ENCODE measurements around the gene SAC3D1. TPM values are rescaled to one million over a fixed set of nuclear protein-coding genes. Genes with fewer than 3 reads are reported as not detected.

The SAC3D1 gene
- total RNA-seq, 3 donors from 2014 or later = 8.5 to 13.1 (median 11.8) TPM

DNA sequence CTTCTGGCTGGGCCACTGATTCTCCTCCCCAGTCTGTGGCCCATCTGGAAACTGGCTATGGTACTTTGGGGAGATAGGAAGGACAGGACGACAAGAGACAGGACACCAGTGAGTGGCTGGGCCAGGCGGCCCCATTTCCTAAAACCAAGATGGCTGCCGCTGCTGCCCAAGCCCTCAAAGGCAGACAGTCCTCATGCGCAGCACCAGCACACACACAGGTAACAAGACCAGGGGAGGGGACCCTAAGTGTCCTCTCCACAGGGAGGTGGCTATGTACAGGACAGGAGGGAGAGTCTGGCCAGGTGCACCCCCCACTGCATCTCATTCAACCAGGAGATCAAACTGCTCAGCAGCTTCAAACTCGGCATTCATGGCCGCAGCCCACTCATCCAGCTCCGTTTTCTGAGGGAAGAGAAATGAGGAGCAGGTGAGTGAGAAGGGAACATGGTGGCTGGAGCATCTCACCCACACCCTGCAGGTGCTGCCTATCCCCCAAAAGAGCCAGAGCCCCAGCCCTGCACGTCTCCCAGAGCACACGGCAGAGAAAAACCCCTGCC lies 37.9 kb downstream of the SAC3D1 start:
- Histone ChIP-seq H3K36me3 (ENCODE audit: low read depth) (no peaks in the 10 kb centered on the region), H3K4me3 (no peak overlapping the region), H3K9me3 (no peaks in the 10 kb centered on the region), H3K4me1 (ENCODE audit: low read depth) (peaks cover 11% of the 10 kb centered on the region)
- DNase-seq = peak in 1 of 3 donors; percentile 39
- no peak for ATAC-seq
- intact Hi-C loops (cut with DNase I, micrococcal nuclease) = no loop called here
- TF ChIP-seq CTCF (IDR thresholded peaks at IDR 0.05) = no peak

- Histone ChIP-seq H3K4me3 (peak overlapping the region; percentile 54), H3K4me1 (ENCODE audit: low read depth) (peaks cover 18% of the 10 kb centered on the region), H3K36me3 (ENCODE audit: low read depth) (peaks cover 11% of the 10 kb centered on the region), H3K9me3 (no peaks in the 10 kb centered on the region)
- no peak for DNase-seq
- intact Hi-C loops (cut with DNase I, micrococcal nuclease) = no loop called here
- no peak for ATAC-seq
- no peak for TF ChIP-seq CTCF (IDR thresholded peaks at IDR 0.05)
These were observed 42.3 kb downstream of the SAC3D1 start for GRCh38 chr11:65083134-65083833.

GRCh38 chr11:65083834-65084597 lies 43.0 kb downstream of the SAC3D1 start, which contains the start of the genes CDCA5 and ZFPL1:
TSS of gene CDCA5 (minus strand) at chr11:65084040. CDS start at chr11:65083978, 62 bp downstream.
TSS of gene ZFPL1 (plus strand) at chr11:65084222. CDS start at chr11:65084699, 477 bp downstream.
- intact Hi-C loops (cut with DNase I, micrococcal nuclease) = no loop called here
- ATAC-seq (peak; percentile 99), DNase-seq (peak; percentile 96 to 97 (median 97))
- Histone ChIP-seq H3K4me3 (peak within 1 kb of the TSS; percentile 54), H3K4me1 (ENCODE audit: low read depth) (peaks cover 16% of the 10 kb centered on the region), H3K9me3 (no peaks in the 10 kb centered on the region), H3K36me3 (ENCODE audit: low read depth) (peaks cover 11% of the 10 kb centered on the region)
- TF ChIP-seq CTCF (IDR thresholded peaks at IDR 0.05) = no peak

GRCh38 chr11:65084598-65085375 lies 43.8 kb downstream of the SAC3D1 start:
- intact Hi-C loops (cut with DNase I, micrococcal nuclease) = no loop called here
- Histone ChIP-seq H3K4me3 (peak overlapping the region; percentile 54), H3K9me3 (no peaks in the 10 kb centered on the region), H3K36me3 (ENCODE audit: low read depth) (peaks cover 11% of the 10 kb centered on the region), H3K4me1 (ENCODE audit: low read depth) (peaks cover 16% of the 10 kb centered on the region)
- no peak for DNase-seq
- ATAC-seq = peak; percentile 4
- TF ChIP-seq CTCF (IDR thresholded peaks at IDR 0.05) = no peak

GRCh38 chr11:65085446-65085845 lies 44.4 kb downstream of the SAC3D1 start:
- Histone ChIP-seq H3K4me3 (no peak overlapping the region), H3K36me3 (ENCODE audit: low read depth) (peaks cover 11% of the 10 kb centered on the region), H3K9me3 (no peaks in the 10 kb centered on the region), H3K4me1 (ENCODE audit: low read depth) (peaks cover 16% of the 10 kb centered on the region)
- DNase-seq = no peak
- intact Hi-C loops (cut with DNase I, micrococcal nuclease) = no loop called here
- no peak for TF ChIP-seq CTCF (IDR thresholded peaks at IDR 0.05)
- no peak for ATAC-seq
